Measurements from ENCODE around the gene PPP4R4.

The PPP4R4 gene

GRCh38 chr14:94179244-94179643 lies 5.1 kb downstream of the PPP4R4 start:
- H3K36me3 ChIP-seq (ENCODE audit: insufficient read depth), result no peaks in the 10 kb centered on the region
- no peaks in the 10 kb centered on the region for H4K20me1 ChIP-seq (ENCODE audit: insufficient read depth)
- H3K4me3 ChIP-seq (IDR thresholded peaks at IDR 0.05; ENCODE audit: insufficient read depth, low read depth, low read length), result no peak overlapping the region
- H3K79me2 ChIP-seq (ENCODE audit: insufficient read depth, low read depth), result no peaks in the 10 kb centered on the region
- no peak overlapping the region for H3K9ac ChIP-seq
- TF ChIP-seq CTCF (conservative IDR thresholded peaks at IDR 0.05; ENCODE audit: low read depth, low read length), result no peak
- no peak overlapping the region for H3K4me2 ChIP-seq
- H3K4me1 ChIP-seq (ENCODE audit: low read depth, poor library complexity, severe bottlenecking), result peaks cover 15% of the 10 kb centered on the region
- no peak overlapping the region for H3K27ac ChIP-seq
- H2AFZ ChIP-seq (ENCODE audit: low read depth), result no peak overlapping the region
- no peaks in the 10 kb centered on the region for H3K27me3 ChIP-seq (ENCODE audit: insufficient read depth, low read depth)

- Histone ChIP-seq H3K9ac (peak overlapping the region; percentile 29; the same call in 1 of the 2 replicates), H2AFZ (ENCODE audit: low read depth) (peak overlapping the region; percentile 77), H3K4me1 (ENCODE audit: low read depth, poor library complexity, severe bottlenecking) (peaks cover 15% of the 10 kb centered on the region), H3K27me3 (ENCODE audit: insufficient read depth, low read depth) (no peaks in the 10 kb centered on the region), H3K27ac (peak overlapping the region; percentile 17; the same call in 1 of the 2 replicates), H3K4me2 (peak overlapping the region; percentile 71), H3K36me3 (ENCODE audit: insufficient read depth) (no peaks in the 10 kb centered on the region), H3K79me2 (ENCODE audit: insufficient read depth, low read depth) (no peaks in the 10 kb centered on the region), H4K20me1 (ENCODE audit: insufficient read depth) (no peaks in the 10 kb centered on the region), H3K4me3 (IDR thresholded peaks at IDR 0.05; ENCODE audit: insufficient read depth, low read depth, low read length) (no peak overlapping the region)
- peak; percentile 76 for TF ChIP-seq CTCF (conservative IDR thresholded peaks at IDR 0.05; ENCODE audit: low read depth, low read length)
Measured at GRCh38 chr14:94180655-94181271, 6.6 kb downstream of the PPP4R4 start.

- no peaks in the 10 kb centered on the region for H3K27me3 ChIP-seq (ENCODE audit: insufficient read depth, low read depth)
- TF ChIP-seq CTCF (conservative IDR thresholded peaks at IDR 0.05; ENCODE audit: low read depth, low read length), result no peak
- H3K4me1 ChIP-seq (ENCODE audit: low read depth, poor library complexity, severe bottlenecking), result peaks cover 15% of the 10 kb centered on the region
- H3K79me2 ChIP-seq (ENCODE audit: insufficient read depth, low read depth), result no peaks in the 10 kb centered on the region
- H2AFZ ChIP-seq (ENCODE audit: low read depth), result no peak overlapping the region
- H3K4me2 ChIP-seq, result no peak overlapping the region
- no peaks in the 10 kb centered on the region for H3K36me3 ChIP-seq (ENCODE audit: insufficient read depth)
- no peak overlapping the region for H3K27ac ChIP-seq
- H3K4me3 ChIP-seq (IDR thresholded peaks at IDR 0.05; ENCODE audit: insufficient read depth, low read depth, low read length), result no peak overlapping the region
- H3K9ac ChIP-seq, result no peak overlapping the region
- H4K20me1 ChIP-seq (ENCODE audit: insufficient read depth), result no peaks in the 10 kb centered on the region
Measured at GRCh38 chr14:94181835-94182234, 7.7 kb downstream of the PPP4R4 start.

GRCh38 chr14:94192536-94192935 lies 18.4 kb downstream of the PPP4R4 start:
- Histone ChIP-seq H3K4me3 (IDR thresholded peaks at IDR 0.05; ENCODE audit: insufficient read depth, low read depth, low read length) (no peak overlapping the region), H2AFZ (ENCODE audit: low read depth) (no peak overlapping the region), H3K4me1 (ENCODE audit: low read depth, poor library complexity, severe bottlenecking) (no peaks in the 10 kb centered on the region), H3K4me2 (no peak overlapping the region), H3K27me3 (ENCODE audit: insufficient read depth, low read depth) (no peaks in the 10 kb centered on the region), H3K27ac (no peak overlapping the region), H3K79me2 (ENCODE audit: insufficient read depth, low read depth) (no peaks in the 10 kb centered on the region), H3K36me3 (ENCODE audit: insufficient read depth) (no peaks in the 10 kb centered on the region), H4K20me1 (ENCODE audit: insufficient read depth) (no peaks in the 10 kb centered on the region), H3K9ac (no peak overlapping the region)
- no peak for TF ChIP-seq CTCF (conservative IDR thresholded peaks at IDR 0.05; ENCODE audit: low read depth, low read length)

All from KMS-11 (cell line).